ENCODE data around the gene HNRNPDL.

HNRNPDL gene

GRCh38 chr4:82429728-82430192 is 502 bp downstream of the HNRNPDL start:
- H3K27me3 ChIP-seq (ENCODE audit: insufficient read depth, poor library complexity, severe bottlenecking), result no peaks in the 10 kb centered on the region
- TF ChIP-seq REST (IDR thresholded peaks at IDR 0.05; ENCODE audit: insufficient replicate concordance, low read depth) (peak; percentile 37), SPI1 (IDR thresholded peaks at IDR 0.05; ENCODE audit: borderline replicate concordance, low read depth) (no peak)
- DNase-seq (ENCODE audit: low read depth in 1 of 2, low spot score in 1 of 2), result peak in 1 of 2 experiments; percentile 59
- H3K4me3 ChIP-seq (replicated peaks; ENCODE audit: insufficient read depth, low read length), result peak overlapping the region; percentile 93
- peak overlapping the region; percentile 99 for H3K27ac ChIP-seq (replicated peaks)

GRCh38 chr4:82428969-82429727 is 1.1 kb downstream of the HNRNPDL start:
- no peaks in the 10 kb centered on the region for H3K27me3 ChIP-seq (ENCODE audit: insufficient read depth, poor library complexity, severe bottlenecking)
- DNase-seq (ENCODE audit: low read depth in 1 of 2, low spot score in 1 of 2), result peak; percentile 65 to 89
- H3K4me3 ChIP-seq (replicated peaks; ENCODE audit: insufficient read depth, low read length), result peak overlapping the region; percentile 93
- H3K27ac ChIP-seq (replicated peaks), result peak overlapping the region; percentile 99
- TF ChIP-seq CTCF (IDR thresholded peaks at IDR 0.05; ENCODE audit: insufficient read depth, low read length) (peak; percentile 62), REST (IDR thresholded peaks at IDR 0.05; ENCODE audit: insufficient replicate concordance, low read depth) (peak; percentile 51), POLR2AphosphoS5 (IDR thresholded peaks at IDR 0.05; ENCODE audit: low read depth) (peak; percentile 96), SPI1 (IDR thresholded peaks at IDR 0.05; ENCODE audit: borderline replicate concordance, low read depth) (no peak; the same call in 1 of the 2 replicates), GABPA (IDR thresholded peaks at IDR 0.05; ENCODE audit: low read depth) (no peak)

GRCh38 chr4:82428526-82428968 is 1.7 kb downstream of the HNRNPDL start:
- Histone ChIP-seq H3K27me3 (ENCODE audit: insufficient read depth, poor library complexity, severe bottlenecking) (no peaks in the 10 kb centered on the region), H3K27ac (replicated peaks) (peak overlapping the region; percentile 99), H3K4me3 (replicated peaks; ENCODE audit: insufficient read depth, low read length) (peak overlapping the region; percentile 79)
- TF ChIP-seq GABPA (IDR thresholded peaks at IDR 0.05; ENCODE audit: low read depth), result no peak
- no peak for TF ChIP-seq SPI1 (IDR thresholded peaks at IDR 0.05; ENCODE audit: borderline replicate concordance, low read depth)
- no peak for TF ChIP-seq CTCF (IDR thresholded peaks at IDR 0.05; ENCODE audit: insufficient read depth, low read length)
- TF ChIP-seq REST (IDR thresholded peaks at IDR 0.05; ENCODE audit: insufficient replicate concordance, low read depth), result no peak
- no peak for TF ChIP-seq POLR2AphosphoS5 (IDR thresholded peaks at IDR 0.05; ENCODE audit: low read depth)
- no peak for DNase-seq (ENCODE audit: low read depth in 1 of 2, low spot score in 1 of 2)

Data from HL-60 (cell line).